GM12872 (cell line): ENCODE results near the gene STARD9.

Experiments
- TF ChIP-seq, protein P1 (sequence below): IDR thresholded peaks from 3 replicates; pipeline ENCODE4 v1.5.1; 2011; ENCODE audit warnings: low read depth, mild to moderate bottlenecking, low read length, moderate library complexity; ENCODE audit not compliant: insufficient read depth

The STARD9 gene

DNA sequence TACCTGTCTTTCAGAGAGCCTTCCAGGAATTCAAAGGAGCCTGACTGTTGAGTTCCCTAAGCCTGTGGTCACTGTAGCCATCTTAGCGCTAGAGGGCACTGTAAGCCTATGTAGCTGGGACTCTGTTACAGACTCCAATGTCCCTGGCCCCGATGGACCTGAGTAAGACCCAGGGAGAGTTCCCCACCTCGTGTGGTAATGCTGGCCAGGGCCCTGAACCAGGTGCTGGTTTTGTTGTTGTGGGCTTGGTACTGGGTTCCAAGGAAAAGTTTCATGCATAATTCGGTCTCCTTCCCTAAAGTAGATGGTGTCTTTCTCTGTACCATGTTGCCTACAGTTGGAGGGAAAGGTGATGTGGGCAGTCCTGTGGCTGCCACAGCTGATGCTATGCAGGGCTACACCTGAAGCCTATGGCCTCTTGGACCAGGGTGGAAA lies 129.1 kb downstream of the STARD9 start:
- TF ChIP-seq, protein P1, sequence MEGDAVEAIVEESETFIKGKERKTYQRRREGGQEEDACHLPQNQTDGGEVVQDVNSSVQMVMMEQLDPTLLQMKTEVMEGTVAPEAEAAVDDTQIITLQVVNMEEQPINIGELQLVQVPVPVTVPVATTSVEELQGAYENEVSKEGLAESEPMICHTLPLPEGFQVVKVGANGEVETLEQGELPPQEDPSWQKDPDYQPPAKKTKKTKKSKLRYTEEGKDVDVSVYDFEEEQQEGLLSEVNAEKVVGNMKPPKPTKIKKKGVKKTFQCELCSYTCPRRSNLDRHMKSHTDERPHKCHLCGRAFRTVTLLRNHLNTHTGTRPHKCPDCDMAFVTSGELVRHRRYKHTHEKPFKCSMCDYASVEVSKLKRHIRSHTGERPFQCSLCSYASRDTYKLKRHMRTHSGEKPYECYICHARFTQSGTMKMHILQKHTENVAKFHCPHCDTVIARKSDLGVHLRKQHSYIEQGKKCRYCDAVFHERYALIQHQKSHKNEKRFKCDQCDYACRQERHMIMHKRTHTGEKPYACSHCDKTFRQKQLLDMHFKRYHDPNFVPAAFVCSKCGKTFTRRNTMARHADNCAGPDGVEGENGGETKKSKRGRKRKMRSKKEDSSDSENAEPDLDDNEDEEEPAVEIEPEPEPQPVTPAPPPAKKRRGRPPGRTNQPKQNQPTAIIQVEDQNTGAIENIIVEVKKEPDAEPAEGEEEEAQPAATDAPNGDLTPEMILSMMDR = peak; percentile 90

DNA sequence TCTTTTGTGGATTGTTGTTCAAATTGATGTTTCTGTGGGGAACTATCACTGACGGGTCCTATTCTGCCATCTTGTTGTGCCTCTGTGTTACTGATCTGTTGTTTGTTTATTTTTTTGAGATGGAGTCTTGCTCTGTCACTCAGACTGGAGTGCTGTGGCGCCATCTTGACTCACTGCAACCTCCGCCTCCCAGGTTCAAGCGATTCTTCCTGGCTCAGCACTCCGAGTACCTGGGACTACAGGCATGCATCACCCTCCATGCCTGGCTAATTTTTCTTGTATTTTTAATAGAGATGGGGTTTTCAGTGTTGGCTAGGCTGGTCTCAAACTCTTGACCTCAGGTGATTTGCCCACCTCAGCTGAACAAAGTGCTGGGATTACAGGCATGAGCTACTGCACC lies 129.9 kb downstream of the STARD9 start:
- TF ChIP-seq, protein P1 = no peak

DNA sequence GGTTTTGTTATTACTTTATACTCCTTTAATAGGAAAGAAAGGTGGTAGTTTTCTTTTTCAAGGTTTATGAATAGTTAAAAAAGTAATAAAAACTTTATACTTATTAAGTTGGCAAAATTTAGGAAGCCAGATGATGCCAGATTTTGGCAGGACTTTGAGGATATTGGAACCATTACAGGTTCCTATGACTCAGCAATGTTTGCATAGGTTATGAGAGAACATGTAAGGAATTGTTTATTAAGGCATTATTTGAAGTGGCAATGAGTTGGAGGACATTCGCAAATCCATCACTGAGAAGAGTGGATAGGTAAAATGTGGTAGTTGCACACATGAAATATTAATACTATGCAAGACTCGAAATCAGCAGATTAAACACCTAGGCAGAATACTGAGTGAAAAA lies 131.7 kb downstream of the STARD9 start:
- TF ChIP-seq, protein P1 = no peak

DNA sequence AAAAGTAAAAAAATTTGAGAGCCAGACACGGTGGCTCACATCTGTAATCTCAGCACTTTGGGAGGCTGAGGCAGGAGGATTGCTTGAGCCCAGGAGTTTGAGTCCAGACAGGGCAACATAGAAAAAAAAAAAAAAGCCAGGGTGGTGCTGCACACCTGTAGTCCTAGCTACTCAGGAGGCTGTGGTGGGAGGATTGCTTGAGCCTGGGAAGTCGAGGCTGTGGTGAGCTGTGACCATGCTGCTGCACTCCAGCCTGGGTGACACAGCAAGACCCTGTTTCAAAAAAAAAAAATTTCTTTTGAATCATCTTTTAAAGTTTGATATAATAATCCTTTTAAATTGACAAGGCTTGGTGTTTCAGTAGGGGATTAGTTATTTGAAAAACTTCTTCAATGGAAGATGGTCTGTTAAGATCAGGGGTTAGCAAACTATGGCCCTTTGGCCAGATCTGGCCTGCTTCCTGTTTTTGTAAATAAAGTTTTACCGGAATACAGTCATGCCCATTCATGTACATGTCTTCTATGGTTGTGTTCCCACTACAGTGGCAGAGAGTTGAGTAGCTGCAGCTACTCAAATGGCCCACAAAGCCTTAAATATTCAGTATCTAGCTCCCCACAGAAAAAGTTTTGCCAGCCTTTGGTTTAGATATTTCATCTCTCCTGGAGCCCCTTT lies 132.6 kb downstream of the STARD9 start:
- TF ChIP-seq, protein P1 = no peak

DNA sequence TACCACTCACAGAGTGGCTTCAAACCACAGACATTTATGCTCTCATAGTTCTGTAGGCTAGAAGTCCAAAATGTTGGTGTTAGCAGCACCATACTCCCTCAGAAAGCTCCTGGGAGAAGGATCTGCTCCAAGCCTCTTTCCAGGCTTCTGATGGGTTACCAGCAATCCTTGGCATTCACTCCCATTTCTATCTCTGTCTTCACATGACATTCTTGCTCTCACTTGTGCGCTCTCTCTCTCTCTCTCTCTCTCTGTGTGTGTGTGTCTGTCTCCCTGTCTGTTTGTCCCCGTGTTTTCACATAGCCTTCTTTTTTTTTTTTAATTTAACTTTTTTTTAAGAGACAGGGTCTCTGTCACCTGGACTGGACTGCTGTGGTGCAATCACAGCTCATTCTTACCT lies 135.3 kb downstream of the STARD9 start:
- TF ChIP-seq, protein P1 = no peak

DNA sequence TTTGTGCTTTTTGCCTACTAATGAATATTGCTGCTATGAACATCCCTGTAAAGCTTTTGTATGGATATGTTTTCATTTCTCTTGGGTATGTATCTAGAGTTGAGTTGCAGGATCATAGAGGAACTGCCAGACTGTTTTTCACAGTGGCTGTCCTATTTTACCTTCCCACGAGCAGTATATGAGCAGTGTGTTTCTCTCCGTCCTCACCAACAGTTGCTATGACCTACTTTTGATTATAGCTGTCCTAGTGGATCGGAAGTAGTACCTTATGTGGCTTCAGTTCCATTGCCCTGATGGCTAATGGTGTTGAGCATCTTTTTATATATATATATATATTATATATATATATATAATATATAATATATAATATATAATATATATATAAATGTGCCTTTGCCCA lies 136.3 kb downstream of the STARD9 start:
- TF ChIP-seq, protein P1 = no peak

DNA sequence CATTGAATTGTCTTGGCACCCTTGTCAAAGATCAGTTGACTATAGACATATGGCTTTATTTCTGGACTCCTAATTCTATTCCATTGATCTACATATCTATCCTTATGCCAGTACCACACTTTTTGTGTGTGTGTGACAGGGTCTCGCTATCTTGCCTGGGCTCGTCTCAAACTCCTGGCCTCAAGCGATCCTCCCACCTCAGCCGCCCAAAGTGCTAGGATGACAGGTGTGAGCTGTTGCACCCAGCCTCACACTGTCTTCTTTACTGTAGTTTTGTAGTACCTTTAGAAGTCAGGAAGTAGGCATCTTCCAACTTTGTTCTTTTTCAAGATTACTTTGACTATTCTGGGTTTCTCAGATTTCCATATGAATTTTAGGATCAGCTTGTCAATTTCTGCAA lies 137.2 kb downstream of the STARD9 start:
- TF ChIP-seq, protein P1 = no peak
